Calu3 (cell line): ENCODE measurements around the gene MRPL4. TPM values are rescaled to one million over a fixed set of nuclear protein-coding genes. Genes with fewer than 3 reads are reported as not detected.
A peak's percentile ranks its signal among the peaks of the same experiment; 100 is the strongest.

Experiments
- BruUV-seq: library from RNA; stranded (reverse); fragments of 400-500 nt; replicated peaks from 2 replicates; lab custom pipeline; 2021; lab: Mats Ljungman, UMichigan
- CTCF ChIA-PET: fragments of 300-600 bp; sonication (Branson Sonifier 250); formaldehyde crosslinking; loops from one replicate; lab custom pipeline; 2022; ENCODE audit warnings: antibody characterized with exemption; lab: Charles Lee
- DNase-seq: peaks from one replicate; pipeline ENCODE4 v3.0.0; 2022
- H3K27ac Mint-ChIP-seq: one replicate; pipeline ENCODE4 v1.8.0; 2022; ENCODE audit warnings: mixed read lengths; ENCODE audit not compliant: unreplicated experiment
- H3K27me3 Mint-ChIP-seq: one replicate; pipeline ENCODE4 v1.8.0; 2022; ENCODE audit warnings: mixed read lengths; ENCODE audit not compliant: unreplicated experiment
- H3K36me3 Mint-ChIP-seq: one replicate; pipeline ENCODE4 v1.8.0; 2022; ENCODE audit warnings: mild to moderate bottlenecking, moderate library complexity, mixed read lengths; ENCODE audit not compliant: insufficient read depth, unreplicated experiment
- H3K4me1 Mint-ChIP-seq: one replicate; pipeline ENCODE4 v1.8.0; 2022; ENCODE audit warnings: mild to moderate bottlenecking, low read depth, mixed read lengths; ENCODE audit not compliant: unreplicated experiment
- H3K4me3 Mint-ChIP-seq: one replicate; pipeline ENCODE4 v1.8.0; 2022; ENCODE audit warnings: mild to moderate bottlenecking, low read depth, moderate library complexity, mixed read lengths; ENCODE audit not compliant: unreplicated experiment
- H3K9me3 Mint-ChIP-seq: one replicate; pipeline ENCODE4 v1.8.0; 2022; ENCODE audit warnings: low read depth, mixed read lengths; ENCODE audit not compliant: unreplicated experiment
- intact Hi-C: fragments of 100-400 bp; cut with micrococcal nuclease; formaldehyde crosslinking; loops from one replicate; pipeline ENCODE4 v1.10.0; 2022; ENCODE audit not compliant: unreplicated experiment
- total RNA-seq: library from RNA; stranded (reverse); gene quantifications from 2 replicates; pipeline ENCODE4 v1.2.3, GENCODE V29; 2022
- TF ChIP-seq, protein P1 (sequence below): fragments of 200-600 bp; IDR thresholded peaks from one replicate; pipeline ENCODE4 v1.8.0; 2022; ENCODE audit warnings: antibody characterized with exemption; ENCODE audit not compliant: unreplicated experiment

Gene MRPL4
- total RNA-seq, 1 experiment from 2014 or later: 60.4 TPM

DNA sequence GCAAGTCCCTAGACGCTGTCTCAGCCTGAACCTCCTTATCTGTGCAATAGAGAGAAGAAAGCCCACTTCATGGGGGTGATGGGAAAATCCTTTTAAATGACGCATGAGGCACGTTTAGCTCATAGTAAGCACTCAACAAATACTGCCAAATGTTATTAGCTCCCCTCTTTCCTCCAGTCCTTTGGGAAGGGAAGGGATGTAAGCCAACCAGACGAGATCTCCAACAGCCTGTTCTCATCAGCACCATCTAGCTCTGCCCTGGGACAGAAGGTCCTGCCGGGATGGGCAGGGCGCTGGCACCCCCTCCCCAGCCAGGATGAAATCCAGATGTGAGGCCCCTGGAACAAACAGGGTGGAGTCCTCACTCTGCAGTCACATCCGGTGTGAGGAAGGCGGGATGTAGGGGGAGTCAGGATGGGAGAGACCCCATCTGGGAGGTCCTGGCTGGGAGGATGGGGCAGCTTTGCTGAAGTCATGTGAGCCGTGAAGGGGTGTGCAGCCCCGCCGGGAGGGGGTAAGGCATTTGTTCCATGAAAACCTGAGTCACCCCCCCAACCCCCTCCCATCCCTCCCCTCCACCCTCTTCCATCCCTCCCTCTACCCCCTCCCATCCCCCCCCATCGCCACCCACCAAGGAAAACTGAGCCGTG lies 25.5 kb upstream of the MRPL4 start:
- no peaks in the 10 kb centered on the region for H3K9me3 Mint-ChIP-seq
- H3K4me3 Mint-ChIP-seq: no peak overlapping the region
- no peak for DNase-seq
- BruUV-seq: no TSS peak
- TF ChIP-seq, protein P1, sequence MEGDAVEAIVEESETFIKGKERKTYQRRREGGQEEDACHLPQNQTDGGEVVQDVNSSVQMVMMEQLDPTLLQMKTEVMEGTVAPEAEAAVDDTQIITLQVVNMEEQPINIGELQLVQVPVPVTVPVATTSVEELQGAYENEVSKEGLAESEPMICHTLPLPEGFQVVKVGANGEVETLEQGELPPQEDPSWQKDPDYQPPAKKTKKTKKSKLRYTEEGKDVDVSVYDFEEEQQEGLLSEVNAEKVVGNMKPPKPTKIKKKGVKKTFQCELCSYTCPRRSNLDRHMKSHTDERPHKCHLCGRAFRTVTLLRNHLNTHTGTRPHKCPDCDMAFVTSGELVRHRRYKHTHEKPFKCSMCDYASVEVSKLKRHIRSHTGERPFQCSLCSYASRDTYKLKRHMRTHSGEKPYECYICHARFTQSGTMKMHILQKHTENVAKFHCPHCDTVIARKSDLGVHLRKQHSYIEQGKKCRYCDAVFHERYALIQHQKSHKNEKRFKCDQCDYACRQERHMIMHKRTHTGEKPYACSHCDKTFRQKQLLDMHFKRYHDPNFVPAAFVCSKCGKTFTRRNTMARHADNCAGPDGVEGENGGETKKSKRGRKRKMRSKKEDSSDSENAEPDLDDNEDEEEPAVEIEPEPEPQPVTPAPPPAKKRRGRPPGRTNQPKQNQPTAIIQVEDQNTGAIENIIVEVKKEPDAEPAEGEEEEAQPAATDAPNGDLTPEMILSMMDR: no peak
- intact Hi-C loops: no loop called here
- no peaks in the 10 kb centered on the region for H3K4me1 Mint-ChIP-seq
- no peak overlapping the region for H3K27ac Mint-ChIP-seq
- H3K27me3 Mint-ChIP-seq: no peaks in the 10 kb centered on the region
- H3K36me3 Mint-ChIP-seq: peaks cover 20% of the 10 kb centered on the region
- CTCF ChIA-PET: no interaction called here

DNA sequence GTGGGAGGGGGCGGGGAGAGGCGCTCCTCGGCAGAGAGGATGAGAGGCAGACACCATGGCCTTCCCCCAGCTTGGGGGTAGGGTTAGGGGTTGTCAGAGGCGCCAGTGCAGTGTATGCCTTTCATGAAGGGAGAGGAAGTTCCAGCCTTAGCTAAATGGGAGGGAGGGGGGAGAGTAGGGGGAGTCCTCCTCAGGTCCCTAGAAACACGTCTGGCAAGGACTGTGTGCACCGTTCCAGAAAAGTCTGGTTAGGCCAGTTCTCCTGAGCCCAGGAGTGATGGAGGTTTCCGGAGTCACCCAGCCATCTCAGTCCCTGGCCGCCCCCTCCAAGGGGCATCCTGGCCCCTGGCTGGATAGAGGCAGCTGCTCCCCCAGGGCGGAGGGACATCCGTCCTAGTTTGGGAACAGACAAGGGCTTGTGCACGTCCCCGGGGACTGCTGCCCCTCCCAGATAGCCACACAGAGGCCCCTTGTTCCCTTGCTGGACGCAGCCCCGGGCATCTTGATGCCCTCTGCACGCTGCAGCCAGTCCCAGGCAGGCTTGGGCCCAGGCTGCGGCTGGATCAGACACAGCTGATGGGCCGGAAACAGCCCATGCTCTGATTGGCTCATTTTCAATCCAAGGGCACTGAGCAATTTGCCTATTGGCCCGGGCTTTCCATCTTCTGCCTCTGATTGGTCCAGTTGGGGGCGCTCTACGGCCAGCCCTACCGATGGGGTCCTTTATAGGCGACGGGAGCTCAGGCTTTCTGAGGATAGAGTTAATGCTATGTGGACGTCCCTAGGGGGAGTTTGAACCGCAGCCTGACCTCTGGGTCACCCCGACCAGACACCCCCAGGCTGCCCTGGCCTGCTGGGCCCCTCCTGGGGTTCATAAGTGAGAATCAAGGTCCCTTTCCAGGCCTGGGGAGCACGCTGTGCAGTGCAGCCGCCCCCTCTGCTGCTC lies 24.7 kb upstream of the MRPL4 start:
- no TSS peak for BruUV-seq
- H3K27me3 Mint-ChIP-seq: no peaks in the 10 kb centered on the region
- DNase-seq: no peak
- no peak overlapping the region for H3K4me3 Mint-ChIP-seq
- TF ChIP-seq, protein P1: no peak
- no peaks in the 10 kb centered on the region for H3K4me1 Mint-ChIP-seq
- no peaks in the 10 kb centered on the region for H3K9me3 Mint-ChIP-seq
- CTCF ChIA-PET: no interaction called here
- no peak overlapping the region for H3K27ac Mint-ChIP-seq
- peaks cover 28% of the 10 kb centered on the region for H3K36me3 Mint-ChIP-seq
- intact Hi-C loops: no loop called here

DNA sequence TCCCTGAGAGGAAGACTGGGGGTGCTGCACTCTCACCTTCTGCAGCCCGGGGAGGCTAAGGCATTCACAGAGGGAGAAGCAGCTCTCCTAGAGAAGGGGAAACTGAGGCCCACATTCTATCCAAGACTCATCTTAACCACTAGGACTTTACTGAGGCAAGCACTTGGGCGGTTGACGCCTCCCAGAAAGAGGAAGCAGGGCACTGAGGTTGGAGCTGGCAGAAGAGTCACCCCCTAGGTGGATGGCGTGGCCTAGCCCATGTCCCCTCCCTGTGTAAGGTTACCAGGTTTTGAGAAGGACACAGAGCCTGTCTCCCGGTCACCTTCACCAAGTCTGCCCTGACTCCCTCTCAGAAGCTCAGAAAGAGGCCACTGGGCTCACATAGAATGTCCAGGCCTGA lies 23.6 kb upstream of the MRPL4 start:
- no peaks in the 10 kb centered on the region for H3K9me3 Mint-ChIP-seq
- CTCF ChIA-PET: interaction anchor here (0.7 kb wide), 2 partner anchors 21 to 79 kb away, joined by 3 read pairs; no protein-coding TSS in a partner anchor
- no peaks in the 10 kb centered on the region for H3K4me1 Mint-ChIP-seq
- DNase-seq: no peak
- intact Hi-C loops: no loop called here
- H3K4me3 Mint-ChIP-seq: no peak overlapping the region
- peaks cover 28% of the 10 kb centered on the region for H3K36me3 Mint-ChIP-seq
- no peaks in the 10 kb centered on the region for H3K27me3 Mint-ChIP-seq
- TF ChIP-seq, protein P1: no peak
- no TSS peak for BruUV-seq
- H3K27ac Mint-ChIP-seq: no peak overlapping the region

DNA sequence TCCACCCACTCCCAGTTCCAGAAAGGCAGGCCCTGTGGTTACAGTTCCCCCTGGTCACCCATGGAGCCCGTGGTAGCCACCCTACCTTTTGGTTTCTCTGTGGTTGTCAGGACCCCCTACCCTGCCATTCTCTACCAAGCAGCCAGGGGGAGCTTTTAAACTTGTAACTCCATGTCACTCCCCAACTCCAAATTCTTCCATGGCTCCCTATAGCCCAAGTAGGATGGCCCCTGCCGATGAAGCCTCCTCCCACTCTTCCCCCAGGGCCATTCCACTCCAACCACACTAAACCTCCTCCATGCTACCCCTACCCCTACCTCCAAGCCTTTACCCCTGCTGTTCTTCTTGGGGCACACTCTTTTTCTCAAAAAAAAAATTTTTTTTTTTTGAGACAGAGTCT lies 23.1 kb upstream of the MRPL4 start:
- intact Hi-C loops: no loop called here
- Mint-ChIP-seq H3K4me1 (no peaks in the 10 kb centered on the region), H3K9me3 (no peaks in the 10 kb centered on the region), H3K36me3 (peaks cover 28% of the 10 kb centered on the region), H3K4me3 (no peak overlapping the region), H3K27me3 (no peaks in the 10 kb centered on the region), H3K27ac (no peak overlapping the region)
- DNase-seq: peak; percentile 9
- CTCF ChIA-PET: interaction anchor here (0.7 kb wide), 2 partner anchors 22 to 78 kb away, joined by 3 read pairs; no protein-coding TSS in a partner anchor
- BruUV-seq: no TSS peak
- TF ChIP-seq, protein P1: peak; percentile 25
